Stimulated activated CD4-positive, alpha-beta T cell treated with anti-CD3 and anti-CD28 coated beads, TNF-alpha, amount 100 ng/mL, for 1 hour (primary cell): ENCODE measurements around the gene AFG1L.
A peak's percentile ranks its signal among the peaks of the same experiment; 100 is the strongest.
"Not testable (repeated sequence)": the region's sequence is repeated elsewhere in the genome, so short reads cannot be mapped to it uniquely, and the experiment has no call there.

ENCODE experiments used
- DNase-seq, 3 donors: peaks; one replicate each; pipeline ENCODE4 v3.0.0-alpha.2; 2020; ENCODE audit warnings: low read depth in 3 of 3, low spot score in 1 of 3

Gene AFG1L

DNA sequence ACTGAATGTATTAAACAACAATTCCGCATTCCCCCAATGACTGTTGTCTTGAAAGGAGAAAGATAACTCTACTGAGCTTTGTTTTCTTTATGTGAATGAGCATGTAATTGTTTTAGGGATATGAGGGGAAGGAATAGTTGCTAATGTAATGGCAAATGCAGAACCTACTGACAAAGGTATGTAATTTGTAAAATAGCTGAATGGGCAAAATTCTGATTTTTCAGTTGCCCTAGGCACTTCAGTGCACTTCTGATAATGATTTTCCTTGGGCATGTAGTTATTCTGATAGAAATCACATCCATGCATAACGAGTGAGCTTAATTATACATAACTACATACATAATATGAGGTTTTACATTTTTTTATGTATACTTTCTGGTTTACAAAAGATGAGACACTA, 212.5 kb downstream of the AFG1L start:
- DNase-seq, result no peak

DNA sequence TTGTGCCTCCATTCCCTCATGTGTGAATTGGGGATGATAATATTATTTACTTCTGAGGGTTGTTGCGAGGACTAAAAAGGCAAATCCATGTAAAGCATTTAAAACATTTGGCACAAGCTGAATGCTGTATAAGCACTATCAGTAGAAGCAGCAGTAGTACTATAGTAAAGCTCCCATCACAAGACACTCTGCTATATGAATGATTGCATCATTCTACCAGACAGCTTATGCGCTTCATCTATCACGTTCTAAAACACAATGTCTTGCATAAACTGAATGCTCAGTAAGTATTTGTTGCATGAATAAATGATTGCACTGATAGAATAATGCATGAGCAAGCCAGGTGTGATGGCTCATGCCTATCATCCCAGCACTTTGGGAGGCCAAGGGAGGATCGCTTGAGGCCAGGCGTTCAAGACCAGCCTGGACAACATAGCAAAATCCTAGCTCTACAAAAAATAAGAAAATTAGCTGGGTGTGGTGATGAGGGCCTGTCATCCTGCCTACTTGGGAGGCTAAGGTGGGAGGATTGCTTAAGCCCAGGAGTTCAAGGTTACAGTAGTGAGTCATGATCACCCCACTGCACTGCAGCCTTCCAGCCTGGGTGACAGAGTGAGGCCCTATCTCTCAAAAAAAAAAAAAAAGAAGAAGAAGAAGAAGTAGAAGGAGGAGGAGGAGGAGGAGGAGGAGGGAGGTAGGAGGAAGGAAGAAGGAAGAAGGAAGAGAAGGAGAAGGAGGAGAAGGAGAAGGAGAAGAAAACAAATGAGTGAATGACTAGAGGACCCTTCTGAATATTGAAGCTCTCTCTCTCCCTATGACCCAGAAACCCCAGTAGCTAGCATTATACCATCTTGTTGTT, 215.8 kb downstream of the AFG1L start:
- DNase-seq, result no peak

DNA sequence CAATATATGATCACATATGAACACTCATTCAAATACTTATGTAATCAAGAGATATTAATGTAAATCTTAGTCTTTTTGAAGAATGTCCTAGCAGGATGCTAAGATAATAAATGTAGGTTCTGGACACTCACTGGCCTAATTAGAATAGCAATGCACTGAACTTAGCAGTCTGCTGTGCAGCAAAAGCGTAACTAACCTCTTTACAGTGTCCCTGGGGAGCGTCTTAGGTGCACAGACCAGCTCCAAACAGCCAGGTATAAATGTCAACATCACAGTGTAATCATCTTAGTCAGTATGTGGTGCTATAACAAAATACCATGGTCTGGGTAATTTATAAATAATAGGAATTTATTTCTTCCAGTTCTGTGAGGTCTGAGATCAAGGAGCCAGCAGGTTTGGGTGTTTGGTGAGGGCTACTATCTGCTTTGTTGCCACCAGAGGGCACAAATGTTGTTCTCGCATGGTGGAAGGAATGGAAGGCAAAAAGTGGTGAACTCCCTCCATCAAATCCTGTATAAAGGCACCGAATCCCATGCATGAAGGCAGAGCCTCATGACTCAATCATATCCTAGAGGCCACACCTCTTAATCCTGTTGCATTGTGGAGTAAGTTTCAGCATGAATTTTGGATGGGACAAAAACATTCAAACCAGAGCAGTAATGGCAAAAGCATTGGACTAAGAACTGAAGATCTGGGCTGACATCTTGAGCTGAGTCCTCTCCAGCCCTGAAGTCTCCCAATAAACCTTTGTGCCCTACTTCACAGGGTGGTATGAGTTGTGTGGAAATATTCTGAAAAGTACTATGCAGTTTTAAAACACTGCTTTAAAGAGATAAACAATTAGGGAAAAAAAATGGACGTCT, 224.1 kb downstream of the AFG1L start:
- no peak for DNase-seq

DNA sequence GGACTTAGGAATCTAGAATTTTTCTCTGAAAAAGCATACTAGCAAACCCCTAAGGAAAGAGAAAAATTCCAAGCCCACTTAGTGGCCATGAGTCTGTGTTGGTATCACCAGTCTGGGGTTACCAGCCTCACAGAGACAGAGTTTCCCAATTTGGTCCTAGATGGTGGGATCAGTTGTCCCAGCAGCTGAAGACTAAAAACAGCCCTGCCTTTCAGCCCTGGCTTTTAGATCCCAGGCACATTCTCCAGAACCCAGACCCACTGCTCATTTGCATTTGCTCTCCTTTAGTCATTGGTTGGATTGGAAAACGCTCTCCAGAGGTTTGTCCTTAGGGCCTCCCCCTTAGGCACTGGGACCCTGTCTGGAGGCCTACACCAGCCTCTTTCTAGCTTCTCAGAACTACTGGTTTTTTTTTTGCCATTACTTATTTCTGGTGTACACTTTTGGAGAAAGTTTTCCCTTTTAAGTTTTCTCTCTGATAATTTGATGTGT, 226.8 kb downstream of the AFG1L start:
- no peak for DNase-seq

DNA sequence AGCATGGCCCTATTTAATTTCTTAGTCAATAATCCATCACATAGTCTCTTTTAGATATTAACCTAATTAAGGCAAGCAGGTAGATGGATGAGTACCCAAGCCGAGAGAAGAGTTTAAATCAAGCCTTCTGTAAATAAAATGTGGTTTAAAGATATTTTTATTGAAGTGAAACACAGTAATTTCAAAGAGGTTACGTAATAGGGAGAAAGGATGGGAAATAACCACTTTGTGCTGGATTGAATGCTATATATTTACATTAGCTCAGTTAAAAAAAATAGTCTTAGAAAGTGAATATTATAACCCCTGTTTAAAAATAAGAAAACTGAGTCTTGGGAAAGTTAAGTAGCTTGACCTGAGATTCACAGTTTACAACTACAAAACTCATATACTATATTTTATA, 228.8 kb downstream of the AFG1L start:
- DNase-seq, result no peak

DNA sequence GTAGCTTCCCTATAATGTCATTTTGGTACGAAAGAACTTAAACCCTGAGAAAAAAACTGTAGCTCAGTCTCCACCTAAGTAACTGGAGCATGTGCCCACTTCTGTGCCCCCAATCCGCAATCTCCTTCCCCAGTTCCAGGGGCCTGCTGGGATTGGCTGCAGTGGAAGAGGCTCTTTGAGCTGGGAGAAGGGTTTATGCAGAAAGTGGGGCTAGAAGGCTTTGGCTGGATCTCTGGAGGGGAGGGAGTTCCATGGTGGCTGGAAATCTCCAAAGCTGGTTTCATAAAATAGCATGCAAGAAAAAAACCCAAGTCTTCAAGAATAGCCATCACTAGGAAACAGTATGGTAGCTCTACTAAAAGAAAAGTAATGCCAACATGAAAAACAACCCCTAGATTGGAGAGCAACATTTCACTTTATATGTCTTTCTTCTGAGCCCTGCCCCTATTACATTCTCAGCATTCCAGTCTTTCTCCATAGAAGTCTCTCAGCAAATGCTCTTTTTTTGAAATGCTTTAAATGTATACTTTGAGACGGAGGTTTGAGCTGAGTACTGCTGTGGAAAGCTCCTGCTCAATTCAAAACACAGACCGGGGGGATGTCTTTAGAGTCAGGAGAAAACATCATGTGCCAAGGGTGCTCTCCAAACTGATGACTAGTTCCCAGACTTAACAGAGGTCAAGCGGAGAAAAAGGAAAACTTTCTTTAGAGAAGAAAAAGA, 229.8 kb downstream of the AFG1L start:
- DNase-seq, result no peak

GRCh38 chr6:108526739-108527174, 231.9 kb downstream of the AFG1L start:
- DNase-seq, result no peak

DNA sequence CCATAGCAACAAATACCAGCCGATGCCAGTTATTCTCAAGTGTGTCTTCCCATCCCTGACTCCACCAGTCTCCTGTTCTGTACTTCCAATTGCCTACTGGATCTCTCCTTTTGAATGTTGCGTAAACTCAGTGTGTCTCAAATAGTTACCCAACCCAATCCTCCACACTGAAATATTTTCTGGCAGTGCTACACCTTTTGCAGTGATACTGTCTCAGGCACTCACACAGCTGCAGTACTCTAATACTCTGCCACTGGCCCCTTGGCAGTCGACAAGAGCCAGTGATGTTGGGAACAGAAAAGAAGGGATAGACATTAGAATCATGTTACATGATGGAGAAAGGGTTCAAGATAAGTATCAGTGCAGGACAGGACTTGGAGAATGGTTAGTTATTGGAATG, 234.0 kb downstream of the AFG1L start:
- no peak for DNase-seq

GRCh38 chr6:108531332-108531731, 236.5 kb downstream of the AFG1L start:
- DNase-seq, result no peak

DNA sequence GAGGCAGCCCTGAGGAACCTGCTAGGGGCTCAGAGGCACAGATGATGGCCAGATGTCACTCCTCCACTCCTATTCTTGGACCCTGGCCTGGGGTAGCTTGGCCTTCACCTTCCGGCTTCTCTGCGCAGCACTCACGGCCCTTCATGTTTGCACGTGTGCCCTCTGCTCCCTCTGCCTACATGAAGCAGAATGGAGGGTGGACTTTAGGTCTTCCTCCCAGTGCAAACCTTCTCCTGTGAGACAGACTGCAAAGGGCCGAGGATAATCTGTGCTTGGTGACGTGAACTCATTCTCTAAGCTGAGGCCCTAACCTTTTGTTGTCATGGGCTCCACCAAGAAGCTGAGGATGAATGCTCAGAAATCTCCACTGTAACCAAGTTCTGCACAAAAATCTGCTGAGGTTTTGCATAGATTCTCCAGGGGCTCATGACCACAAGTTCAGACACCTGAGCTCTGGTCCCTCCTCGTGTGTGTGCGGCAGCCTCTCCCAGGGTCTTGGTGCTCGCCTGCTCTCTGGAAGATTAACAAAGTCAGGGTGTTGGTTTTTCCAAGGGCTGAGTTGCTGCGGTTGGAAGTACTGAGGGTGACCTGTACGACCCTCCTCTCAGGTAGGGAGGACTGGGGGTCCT, 240.4 kb downstream of the AFG1L start:
- DNase-seq, result no peak

DNA sequence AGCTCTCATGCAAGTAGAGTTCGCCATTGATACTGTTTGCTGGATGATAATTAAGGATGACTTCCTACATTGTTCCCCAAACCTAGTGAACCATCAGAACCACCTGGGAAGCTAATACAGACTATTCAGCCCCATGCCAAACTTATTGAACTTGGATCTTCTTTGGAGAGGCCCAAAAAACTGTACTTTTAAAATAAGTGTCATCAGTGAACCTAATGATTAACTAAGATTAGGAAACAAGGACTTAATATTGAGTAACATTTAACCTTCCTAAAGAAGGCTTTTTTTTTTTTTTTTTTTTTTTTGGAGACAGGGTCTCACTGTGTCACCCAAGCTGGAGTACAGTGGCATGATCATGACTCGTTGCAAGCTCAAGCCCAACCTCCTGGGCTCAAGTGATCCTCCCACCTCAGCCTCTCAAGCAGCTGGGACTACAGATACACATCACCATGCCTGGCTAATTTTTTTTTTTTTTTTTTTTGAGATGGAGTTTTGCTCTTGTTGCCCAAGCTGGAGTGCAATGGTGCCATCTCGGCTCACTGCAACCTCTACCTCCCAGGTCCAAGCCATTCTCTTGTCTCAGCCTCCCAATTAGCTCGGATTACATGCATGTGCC, 241.2 kb downstream of the AFG1L start:
- not testable (repeated sequence) for DNase-seq

- peak; percentile 38 to 46 (median 44) for DNase-seq
Observed at GRCh38 chr6:108541843-108542759, 247.2 kb downstream of the AFG1L start.

DNA sequence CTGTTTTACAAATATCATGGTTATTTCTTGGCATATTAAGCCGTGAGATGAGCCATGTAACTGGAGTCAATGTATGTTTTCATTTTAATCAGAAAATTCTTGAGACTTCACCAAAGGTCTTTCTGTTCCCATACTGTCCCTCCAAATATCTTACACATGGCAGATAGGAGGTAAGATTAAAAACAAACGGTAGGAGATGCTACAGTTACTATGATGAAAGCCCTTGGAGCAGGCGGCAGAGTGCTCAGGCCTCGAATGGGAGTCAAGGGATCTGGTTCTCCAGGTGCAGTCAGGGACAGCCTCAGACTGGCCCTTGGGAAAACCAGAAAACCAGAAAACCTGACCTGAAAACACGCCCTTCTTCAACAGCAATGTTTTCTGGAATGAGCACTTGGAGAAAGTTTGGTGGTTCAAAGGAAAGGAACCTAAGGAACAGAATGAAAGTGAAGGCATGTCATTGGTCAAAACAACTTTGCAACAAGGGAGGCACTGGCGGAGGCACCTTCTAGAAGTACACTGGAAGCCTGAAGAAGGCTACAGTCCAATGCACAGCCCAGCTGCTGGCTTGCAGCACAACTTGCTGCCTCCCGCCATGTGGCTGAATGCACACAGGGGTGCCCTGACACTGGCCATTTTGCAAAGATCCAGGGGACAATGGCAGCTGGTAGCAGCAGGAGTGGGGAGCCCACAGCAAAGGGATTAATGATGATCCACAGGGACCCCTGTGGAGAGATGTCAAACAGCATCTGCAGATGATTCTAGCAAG, 248.5 kb downstream of the AFG1L start:
- DNase-seq, result no peak

DNA sequence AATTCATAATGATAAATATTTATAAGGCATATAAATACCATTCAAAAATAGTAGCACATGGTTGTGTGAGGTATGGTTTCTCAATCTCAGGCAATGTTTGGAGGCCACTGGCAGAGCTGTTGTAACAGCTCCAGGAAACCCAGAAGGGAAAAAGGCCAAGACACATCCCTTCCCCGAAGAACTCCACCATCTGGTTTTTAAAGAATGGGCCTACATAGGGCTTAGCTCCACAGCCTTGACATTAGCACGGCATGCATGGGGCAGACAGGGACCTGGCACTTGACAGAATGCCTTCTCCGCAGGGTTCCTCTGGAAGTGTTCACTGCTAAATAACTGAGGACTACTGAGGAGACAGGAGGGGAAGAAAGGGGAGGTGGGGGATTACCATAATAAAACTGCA, 249.8 kb downstream of the AFG1L start:
- no peak for DNase-seq

DNA sequence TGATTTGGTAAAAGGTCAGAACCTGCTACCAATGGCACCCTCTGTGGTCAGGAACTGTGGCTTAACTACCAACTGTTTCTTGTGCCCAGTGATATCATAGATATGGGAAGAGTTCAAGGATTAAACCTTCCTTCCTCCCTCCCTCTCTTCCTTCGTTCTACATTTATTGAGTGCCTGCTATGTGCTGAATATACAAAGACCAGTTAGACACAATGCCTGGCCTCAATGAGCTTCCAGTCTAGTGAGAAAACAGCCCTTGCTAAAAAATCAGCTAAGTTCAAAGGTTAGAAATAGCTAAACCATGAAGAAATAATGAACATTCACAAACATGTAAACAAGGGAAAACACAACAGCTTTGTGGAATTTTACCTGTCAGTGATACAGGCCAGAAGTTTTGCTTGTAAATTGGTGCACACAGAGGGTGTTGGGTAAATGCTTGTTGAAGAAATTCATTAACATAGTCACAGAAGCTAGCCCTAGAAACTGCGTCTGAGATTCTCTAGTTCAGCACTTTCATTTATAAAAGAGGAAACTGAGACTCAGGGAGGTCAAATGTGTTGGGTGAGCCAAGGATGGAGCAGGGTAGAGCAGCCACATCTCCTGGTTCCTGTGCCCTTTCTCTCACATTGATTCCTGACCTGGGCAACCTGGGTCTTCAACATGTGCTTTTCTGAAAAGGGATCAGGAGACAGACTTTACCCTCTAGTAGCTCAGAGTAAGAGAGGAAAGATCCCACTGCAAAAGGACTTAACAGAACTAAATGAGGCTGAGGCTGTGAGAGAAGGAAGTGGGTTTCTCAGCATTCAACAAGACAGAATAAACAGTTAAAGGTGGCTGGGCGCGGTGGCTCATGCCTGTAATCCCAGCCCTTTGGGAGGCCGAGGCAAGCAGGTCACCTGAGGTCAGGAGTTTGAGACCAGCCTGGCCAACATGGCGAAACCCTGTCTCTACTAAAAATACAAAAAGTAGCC, 251.5 kb downstream of the AFG1L start:
- no peak for DNase-seq

- no peak for DNase-seq
Observed at GRCh38 chr6:108549241-108549640, 254.4 kb downstream of the AFG1L start.

GRCh38 chr6:108549741-108550140, 254.9 kb downstream of the AFG1L start:
- no peak for DNase-seq
